ENCODE results near the gene KRTAP10-1.

KRTAP10-1 gene

DNA sequence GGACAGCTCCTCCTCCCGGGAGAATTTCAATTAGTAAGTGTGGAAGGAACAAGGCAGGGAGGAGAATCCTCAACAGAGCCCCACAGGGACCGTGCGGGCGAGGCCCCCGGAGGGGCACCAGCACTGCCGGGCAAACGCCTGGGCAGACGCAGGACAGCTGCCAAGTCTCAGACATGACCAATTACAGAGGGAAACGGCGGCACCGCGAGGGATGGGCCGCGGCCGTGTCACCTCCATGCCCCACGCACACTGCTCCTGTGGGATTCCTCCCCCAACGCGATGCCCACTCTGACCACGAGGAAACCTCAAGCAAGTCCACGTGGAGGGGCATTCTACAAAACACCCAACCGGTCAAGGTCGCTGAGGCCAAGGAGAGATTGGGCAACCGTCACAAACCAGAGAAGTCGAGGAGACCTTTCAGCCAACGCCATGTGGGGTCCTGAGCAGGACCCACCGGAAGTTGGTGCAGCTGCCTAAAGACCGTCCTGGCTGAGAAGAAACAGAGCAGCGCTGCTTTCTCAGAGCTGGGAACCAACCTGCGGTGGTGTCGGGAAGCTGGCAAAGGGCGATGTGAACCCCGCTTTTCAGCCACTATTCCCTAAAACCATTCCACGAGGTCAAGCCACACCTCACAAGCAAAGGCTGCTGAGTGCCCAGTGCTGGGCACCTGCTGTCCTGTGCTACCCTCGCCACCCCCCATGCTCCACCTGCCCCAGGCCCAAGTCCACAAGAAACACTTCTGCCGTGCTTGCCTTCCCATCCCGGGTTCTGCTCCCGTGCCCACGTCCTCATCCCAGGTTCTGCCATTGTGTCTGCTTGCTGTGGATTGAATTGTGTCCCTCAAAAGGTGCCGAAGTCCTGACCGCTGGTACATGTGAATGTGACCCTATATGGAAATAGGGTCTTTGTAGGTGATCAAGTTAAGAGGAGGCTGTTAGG, 32.1 kb upstream of the KRTAP10-1 start:
- H3K4me2 ChIP-seq, result no peak overlapping the region
- H3K36me3 ChIP-seq, result 0 out of 22 replicates have a peak, but pooled peaks cover 0 to 2% (median 0%) of the 10 kb centered on the region in 11 experiments
- H3K4me3 ChIP-seq, result no peak overlapping the region
- H4K20me1 ChIP-seq, result no peaks in the 10 kb centered on the region
- H3K27me3 ChIP-seq, result no peaks in the 10 kb centered on the region
- no peak for TF ChIP-seq Cebpa-rat (IDR thresholded peaks at IDR 0.05)
- peaks cover 0 to 7% (median 3%) of the 10 kb centered on the region in 10 experiments; a peak in 9 of 20 replicates for H3K4me1 ChIP-seq
- no peak overlapping the region for H3K9ac ChIP-seq
- H3K9me3 ChIP-seq (replicated peaks in 1 of 11), result peaks cover 22 to 35% (median 27%) of the 10 kb centered on the region in 11 experiments
- no peak overlapping the region for H3K27ac ChIP-seq

GRCh38 chr21:44571296-44571695, 31.3 kb upstream of the KRTAP10-1 start:
- no peak for TF ChIP-seq Cebpa-rat (IDR thresholded peaks at IDR 0.05)
- H3K9ac ChIP-seq, result no peak overlapping the region

GRCh38 chr21:44569861-44570517, 30.0 kb upstream of the KRTAP10-1 start:
- H3K9ac ChIP-seq, result no peak overlapping the region
- no peaks in the 10 kb centered on the region for H4K20me1 ChIP-seq
- no peak overlapping the region for H3K4me2 ChIP-seq
- no peaks in the 10 kb centered on the region for H3K27me3 ChIP-seq
- no peaks in the 10 kb centered on the region for H3K36me3 ChIP-seq
- TF ChIP-seq Cebpa-rat (IDR thresholded peaks at IDR 0.05), result no peak
- peaks cover 10 to 22% (median 16%) of the 10 kb centered on the region in 11 experiments for H3K9me3 ChIP-seq (replicated peaks in 1 of 11)
- no peak overlapping the region for H3K4me3 ChIP-seq
- no peak overlapping the region for H3K27ac ChIP-seq
- H3K4me1 ChIP-seq, result peaks cover 0 to 26% (median 13%) of the 10 kb centered on the region in 10 experiments; a peak in 14 of 20 replicates

More at GRCh38 chr21:44571296-44571695, 31.3 kb upstream of the KRTAP10-1 start:
- no peak overlapping the region for H3K4me2 ChIP-seq
- H4K20me1 ChIP-seq, result no peaks in the 10 kb centered on the region
- H3K27me3 ChIP-seq, result no peaks in the 10 kb centered on the region
- H3K9me3 ChIP-seq (replicated peaks in 1 of 11), result peaks cover 13 to 26% (median 19%) of the 10 kb centered on the region in 11 experiments
- no peaks in the 10 kb centered on the region for H3K36me3 ChIP-seq
- no peak overlapping the region for H3K4me3 ChIP-seq
- no peak overlapping the region for H3K27ac ChIP-seq
- H3K4me1 ChIP-seq, result peaks cover 0 to 12% (median 8%) of the 10 kb centered on the region in 10 experiments; a peak in 13 of 20 replicates

GRCh38 chr21:44568667-44569556, 28.9 kb upstream of the KRTAP10-1 start:
- H3K4me1 ChIP-seq, result peaks cover 0 to 35% (median 13%) of the 10 kb centered on the region in 10 experiments; a peak in 14 of 20 replicates
- H3K36me3 ChIP-seq, result no peaks in the 10 kb centered on the region
- no peak overlapping the region for H3K4me3 ChIP-seq
- H3K9ac ChIP-seq, result no peak overlapping the region
- no peaks in the 10 kb centered on the region for H3K27me3 ChIP-seq
- TF ChIP-seq Cebpa-rat (IDR thresholded peaks at IDR 0.05), result no peak
- no peak overlapping the region for H3K4me2 ChIP-seq
- no peak overlapping the region for H3K27ac ChIP-seq
- H3K9me3 ChIP-seq (replicated peaks in 1 of 11), result peaks cover 10 to 23% (median 18%) of the 10 kb centered on the region in 11 experiments
- H4K20me1 ChIP-seq, result no peaks in the 10 kb centered on the region

DNA sequence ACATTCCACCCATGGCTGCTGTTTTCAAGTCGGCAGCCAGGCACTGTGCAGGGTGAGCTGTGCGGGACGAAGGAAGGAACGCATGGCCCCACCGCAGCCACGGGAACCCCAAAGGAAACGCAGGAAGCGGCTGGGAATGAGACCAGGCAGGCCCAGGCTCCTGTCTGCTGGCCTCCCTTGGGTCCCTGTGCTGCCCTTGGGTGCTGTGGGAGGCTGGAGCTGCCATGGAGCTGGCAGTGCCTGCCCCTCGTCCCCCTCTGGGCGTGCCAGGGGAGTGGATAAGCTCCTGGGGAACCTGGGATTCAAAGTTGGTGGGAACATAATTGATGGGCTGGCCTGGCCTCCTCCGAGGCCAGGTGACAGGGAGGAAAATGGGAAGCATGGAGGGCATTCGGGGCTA, 28.3 kb upstream of the KRTAP10-1 start:
- H4K20me1 ChIP-seq, result no peaks in the 10 kb centered on the region
- H3K4me2 ChIP-seq, result 0 out of 22 replicates have a peak overlapping the region, but pooled peaks of 1 of the 11 experiments have one; percentile 2
- no peaks in the 10 kb centered on the region for H3K27me3 ChIP-seq
- H3K27ac ChIP-seq, result no peak overlapping the region
- H3K4me3 ChIP-seq, result no peak overlapping the region
- no peak for TF ChIP-seq Cebpa-rat (IDR thresholded peaks at IDR 0.05)
- H3K9me3 ChIP-seq (replicated peaks in 1 of 11), result peaks cover 10 to 26% (median 19%) of the 10 kb centered on the region in 11 experiments
- no peak overlapping the region for H3K9ac ChIP-seq
- peaks cover 0 to 35% (median 13%) of the 10 kb centered on the region in 10 experiments; a peak in 14 of 20 replicates for H3K4me1 ChIP-seq
- H3K36me3 ChIP-seq, result no peaks in the 10 kb centered on the region

DNA sequence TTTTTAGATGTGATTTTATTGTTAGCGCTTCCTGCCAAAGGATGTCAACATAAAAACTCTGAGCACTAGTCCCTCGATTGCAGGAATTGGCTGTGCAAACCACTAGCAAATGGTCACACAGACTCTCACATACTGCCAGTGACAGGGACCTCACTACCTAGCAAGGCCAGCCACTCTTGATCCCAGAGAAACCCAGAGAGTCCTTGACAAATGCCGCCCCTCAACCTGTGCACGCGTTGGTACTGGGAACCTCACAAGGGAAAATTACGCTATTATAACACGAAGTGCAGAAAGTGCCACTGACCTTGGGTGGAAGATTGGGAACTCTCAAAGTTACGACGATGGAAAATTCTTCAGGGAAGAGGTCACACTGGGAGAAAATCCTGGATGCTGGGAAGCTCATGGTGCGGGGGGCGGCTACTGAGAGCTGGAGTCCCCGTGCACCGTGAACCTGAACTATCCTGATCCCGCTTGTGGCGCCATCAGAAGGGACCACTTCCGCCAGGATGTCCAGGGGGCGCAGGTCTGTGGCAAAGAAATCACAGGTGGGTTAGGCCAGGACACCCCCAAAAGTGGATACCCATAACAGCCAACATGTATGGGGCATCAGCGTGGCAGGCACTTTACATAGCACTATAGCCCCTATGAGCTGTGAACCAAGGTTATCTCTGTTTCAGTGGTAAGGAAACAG, 27.6 kb upstream of the KRTAP10-1 start:
- no peaks in the 10 kb centered on the region for H4K20me1 ChIP-seq
- H3K27ac ChIP-seq, result peak overlapping the region in 3 of 11 experiments; percentile 42 to 77 (median 66); a peak in 3 of 22 replicates
- no peaks in the 10 kb centered on the region for H3K36me3 ChIP-seq
- peaks cover 0 to 35% (median 13%) of the 10 kb centered on the region in 10 experiments; a peak in 14 of 20 replicates for H3K4me1 ChIP-seq
- peak overlapping the region in 3 of 11 experiments; percentile 14 to 68 (median 42); a peak in 4 of 22 replicates for H3K4me2 ChIP-seq
- H3K27me3 ChIP-seq, result no peaks in the 10 kb centered on the region
- peaks cover 13 to 27% (median 22%) of the 10 kb centered on the region in 11 experiments for H3K9me3 ChIP-seq (replicated peaks in 1 of 11)
- H3K4me3 ChIP-seq, result no peak overlapping the region
- TF ChIP-seq Cebpa-rat (IDR thresholded peaks at IDR 0.05), result no peak
- no peak overlapping the region for H3K9ac ChIP-seq

- H3K4me2 ChIP-seq, result peak overlapping the region in 5 of 11 experiments; percentile 7 to 68 (median 40); a peak in 4 of 22 replicates
- H3K9ac ChIP-seq, result peak overlapping the region in 1 of 11 experiments; percentile 29; a peak in 1 of 22 replicates
- no peak for TF ChIP-seq Cebpa-rat (IDR thresholded peaks at IDR 0.05)
- H3K36me3 ChIP-seq, result no peaks in the 10 kb centered on the region
- peaks cover 12 to 28% (median 21%) of the 10 kb centered on the region in 11 experiments for H3K9me3 ChIP-seq (replicated peaks in 1 of 11)
- no peak overlapping the region for H3K4me3 ChIP-seq
- peaks cover 0 to 35% (median 13%) of the 10 kb centered on the region in 10 experiments; a peak in 14 of 20 replicates for H3K4me1 ChIP-seq
- H4K20me1 ChIP-seq, result no peaks in the 10 kb centered on the region
- H3K27me3 ChIP-seq, result no peaks in the 10 kb centered on the region
- peak overlapping the region in 3 of 11 experiments; percentile 42 to 77 (median 66); a peak in 6 of 22 replicates for H3K27ac ChIP-seq
These were observed 26.4 kb upstream of the KRTAP10-1 start for GRCh38 chr21:44566403-44566802.

All from BLaER1 treated with 17β-estradiol and CSF1 and Interleukin-3, amounts not matched to agents 10 nM and 100 nM (cell line).